GM12878 (cell line): ENCODE measurements around the gene PCDHGB2. TPM values are rescaled to one million over a fixed set of nuclear protein-coding genes. Genes with fewer than 3 reads are reported as not detected.

Experiments
- ATAC-seq: fragments of 200-7000 bp; cut with Tn5 transposase; 3 replicates; pipeline ENCODE4 v1.9.1; 2020; ENCODE audit warnings: mild to moderate bottlenecking, moderate library complexity
- BruUV-seq: library from RNA; stranded (reverse); fragments of 400-500 nt; replicated peaks from 2 replicates; lab custom pipeline; 2021; lab: Mats Ljungman, UMichigan
- CTCF ChIA-PET: fragments of 300-600 bp; sonication (Branson Sonifier 250); formaldehyde crosslinking; extraction: SDS; loops from one replicate; lab custom pipeline; 2021; ENCODE audit warnings: inconsistent platforms; lab: Yijun Ruan, JAX
- POLR2A ChIA-PET: fragments of 350-600 bp; formaldehyde crosslinking; extraction: SDS; loops from one replicate; lab custom pipeline; 2021; ENCODE audit warnings: inconsistent platforms; lab: Charles Lee
- RAD21 ChIA-PET: fragments of 300-600 bp; sonication (Branson Sonifier 250); formaldehyde crosslinking; loops from one replicate; lab custom pipeline; 2023; ENCODE audit warnings: antibody characterized with exemption; ENCODE audit not compliant: unreplicated experiment; lab: Charles Lee
- SMC1A ChIA-PET: fragments of 300-600 bp; sonication (Branson Sonifier 250); formaldehyde crosslinking; loops from one replicate; lab custom pipeline; 2023; ENCODE audit not compliant: unreplicated experiment, uncharacterized antibody; lab: Charles Lee
- DNase-seq: peaks from one replicate; pipeline ENCODE4 v3.0.0-alpha.2; 2011; ENCODE audit warnings: low read depth, low spot score
- FAIRE-seq: peaks from 3 replicates; lab custom pipeline; 2011; peaks lifted over from hg19 to GRCh38; lab: Jason Lieb, UNC
- H2AFZ ChIP-seq: 2 replicates; pipeline ENCODE4 v1.6.0; 2011; ENCODE audit warnings: low read depth, low read length, control low read depth; ENCODE audit not compliant: control insufficient read depth
- H3K27ac ChIP-seq: 2 replicates; pipeline ENCODE4 v1.5.1; 2011; ENCODE audit warnings: control low read depth; ENCODE audit not compliant: control insufficient read depth, insufficient read depth
- H3K27me3 ChIP-seq, 2 experiments: replicated peaks in 1 of 2; 2 replicates each; pipeline versions ENCODE4 v1.6.0 to v1.6.1; 2011; ENCODE audit warnings: low read length in 1 of 2; ENCODE audit not compliant: control insufficient read depth in 2 of 2, insufficient read depth in 2 of 2
- H3K36me3 ChIP-seq, 2 experiments: 2 replicates each; pipeline ENCODE4 v1.5.1; 2011; ENCODE audit warnings: low read length in 1 of 2; ENCODE audit not compliant: control insufficient read depth in 2 of 2, insufficient read depth in 2 of 2
- H3K4me1 ChIP-seq: 2 replicates; pipeline ENCODE4 v1.6.1; 2011; ENCODE audit warnings: mild to moderate bottlenecking, low read length, moderate library complexity, mixed read lengths; ENCODE audit not compliant: control insufficient read depth, insufficient read depth
- H3K4me2 ChIP-seq: 2 replicates; pipeline ENCODE4 v1.6.0; 2011; ENCODE audit warnings: control low read depth; ENCODE audit not compliant: control insufficient read depth, insufficient read depth
- H3K4me3 ChIP-seq: fragments of 200-600 bp; sonication (generic); 2 replicates; pipeline ENCODE4 v1.5.1; 2016
- H3K79me2 ChIP-seq: 2 replicates; pipeline ENCODE4 v1.6.0; 2011; ENCODE audit warnings: low read length; ENCODE audit not compliant: control insufficient read depth, insufficient read depth
- H3K9ac ChIP-seq: 2 replicates; pipeline ENCODE4 v1.8.0; 2011; ENCODE audit warnings: low read length, control low read depth, mixed read lengths; ENCODE audit not compliant: control insufficient read depth, insufficient read depth
- H3K9me3 ChIP-seq: replicated peaks from 3 replicates; pipeline ENCODE4 v1.5.1; 2011; ENCODE audit warnings: mild to moderate bottlenecking, low read length; ENCODE audit not compliant: control insufficient read depth, insufficient read depth
- H4K20me1 ChIP-seq: 2 replicates; pipeline ENCODE4 v1.6.0; 2011; ENCODE audit not compliant: control insufficient read depth, insufficient read depth
- CEBPB ChIP-seq, 2 experiments: fragments of 150-350 bp in 1 of 2; IDR thresholded peaks; 2 replicates each; pipeline ENCODE4 v1.6.1; 2012 to 2014; ENCODE audit warnings: low read depth in 2 of 2, low read length in 2 of 2, borderline replicate concordance in 1 of 2, inconsistent platforms in 1 of 2
- CHD1 ChIP-seq: IDR thresholded peaks from 2 replicates; pipeline ENCODE4 v1.6.1; 2012; ENCODE audit warnings: low read depth, low read length, improper control_type of control experiment
- FOS ChIP-seq: IDR thresholded peaks from 3 replicates; pipeline ENCODE4 v1.6.1; 2011; ENCODE audit warnings: borderline replicate concordance; ENCODE audit not compliant: insufficient read length; ENCODE audit errors: extremely low read depth
- HDAC2 ChIP-seq: fragments of 200-600 bp; sonication (generic); IDR thresholded peaks from 2 replicates; pipeline ENCODE4 v1.6.1; 2017
- KAT2A ChIP-seq: conservative IDR thresholded peaks from 2 replicates; pipeline ENCODE4 v1.6.1; 2011; ENCODE audit warnings: low read depth, low read length; ENCODE audit not compliant: control insufficient read depth
- MEF2B ChIP-seq: fragments of 450-650 bp; IDR thresholded peaks from 2 replicates; pipeline ENCODE4 v1.6.1; 2018; ENCODE audit warnings: mild to moderate bottlenecking, moderate library complexity; ENCODE audit not compliant: partially characterized antibody, poor library complexity, severe bottlenecking
- MLLT1 ChIP-seq: fragments of 450-650 bp; IDR thresholded peaks from 2 replicates; pipeline ENCODE4 v1.6.1; 2016; ENCODE audit warnings: mild to moderate bottlenecking
- RAD21 ChIP-seq: IDR thresholded peaks from 2 replicates; pipeline ENCODE4 v1.6.1; 2011; ENCODE audit warnings: mild to moderate bottlenecking, low read depth, low read length, moderate library complexity; ENCODE audit not compliant: insufficient read depth
- SPI1 ChIP-seq: IDR thresholded peaks from 2 replicates; pipeline ENCODE4 v1.6.1; 2011; ENCODE audit warnings: low read depth, mild to moderate bottlenecking, low read length, moderate library complexity, borderline replicate concordance; ENCODE audit not compliant: insufficient read depth
- STAT1 ChIP-seq: fragments of 450-650 bp; conservative IDR thresholded peaks from 2 replicates; pipeline ENCODE4 v1.6.1; 2014; ENCODE audit warnings: antibody characterized with exemption, mild to moderate bottlenecking
- ZBTB33 ChIP-seq: fragments of 450-650 bp; IDR thresholded peaks from 2 replicates; pipeline ENCODE4 v1.6.1; 2017; ENCODE audit warnings: mild to moderate bottlenecking
- WGBS: methylation state at CpG from one replicate; pipeline ENCODE4 v1.1.6; 2016; ENCODE audit warnings: low lambda C conversion rate; ENCODE audit not compliant: insufficient replicate concordance, insufficient coverage; ENCODE audit errors: missing lambda C conversion rate; 5-methylcytosine and 5-hydroxymethylcytosine counted together
- in situ Hi-C: fragments of 300-500 bp; cut with MboI; formaldehyde crosslinking; loops from 9 replicates; pipeline ENCODE4 v1.14.3; 2018; ENCODE audit warnings: mixed read lengths
- intact Hi-C: fragments of 100-400 bp; cut with micrococcal nuclease; formaldehyde crosslinking; loops from one replicate; pipeline ENCODE4 v1.14.2; 2022; ENCODE audit not compliant: unreplicated experiment
- polyA plus RNA-seq, 11 experiments: library from polyadenylated mRNA; depleted of rRNA in 4 of 11; unstranded in 6 of 11; stranded (reverse) in 5 of 11; fragments of >200 nt; fragmentation: Nextera tagmentation in 4 of 11; fragmentation: Illumina TruSeq in 1 of 11; extraction: Ambion mirVana in 4 of 11; extraction: Trizol in 1 of 11; gene quantifications; 1 replicate in 1 of 11; 2 replicates in 10 of 11; pipeline versions ENCODE4 v1.2.1 to v1.2.3, GENCODE V29; 2011 to 2016; ENCODE audit warnings: inconsistent platforms in 2 of 11, missing spikeins in 2 of 11, low read depth in 1 of 11
- total RNA-seq, 4 experiments: library from RNA; depleted of rRNA in 3 of 4; stranded (reverse); fragments of >200 nt in 3 of 4; fragmentation: Illumina TruSeq in 1 of 4; extraction: Trizol in 1 of 4; gene quantifications; 2 replicates each; pipeline versions ENCODE4 v1.2.1 to v1.2.3, GENCODE V29; 2013 to 2021

The PCDHGB2 gene
- total and polyA plus RNA-seq, 10 of the 15 experiments (the other 5 are each of a cell fraction or from before 2014, with no cell fraction given): 0.06 to 0.38 (median 0.19) TPM; not detected in 2

- H3K27ac ChIP-seq: no peak overlapping the region
- ChIA-PET CTCF (interaction anchor here (1.6 to 2.8 kb wide), 2 partner anchors 9 to 20 kb away, joined by 6 to 8 read pairs; partner anchors contain the start of gene PCDHGB3), RAD21 (no interaction called here), SMC1A (no interaction called here), POLR2A (no interaction called here)
- WGBS: 86% methylated on average over 73 of the region's 77 CpGs
- H3K4me3 ChIP-seq: no peak overlapping the region
- H3K4me1 ChIP-seq: no peaks in the 10 kb centered on the region
- H2AFZ ChIP-seq: no peak overlapping the region
- H3K79me2 ChIP-seq: no peaks in the 10 kb centered on the region
- no TSS peak for BruUV-seq
- no peak for ATAC-seq
- intact Hi-C loops: no loop called here
- no peak for DNase-seq
- in situ Hi-C loops: no loop called here
- H3K9ac ChIP-seq: no peak overlapping the region
- no peak for FAIRE-seq
- H3K4me2 ChIP-seq: no peak overlapping the region
- TF ChIP-seq RAD21: no peak
- TF ChIP-seq MEF2B: no peak
- TF ChIP-seq HDAC2: no peak
- no peak for TF ChIP-seq CHD1
- no peak for TF ChIP-seq STAT1
- no peak for TF ChIP-seq ZBTB33
- TF ChIP-seq KAT2A: no peak
- TF ChIP-seq MLLT1: no peak
- no peak for TF ChIP-seq FOS
- TF ChIP-seq SPI1: no peak
- no peak for TF ChIP-seq CEBPB (IDR thresholded peaks at IDR 0.05; ENCODE audit: borderline replicate concordance in 1 of 2, low read depth in 2 of 2, low read length in 2 of 2)
- no peaks in the 10 kb centered on the region for H4K20me1 ChIP-seq
- H3K36me3 ChIP-seq: no peaks in the 10 kb centered on the region
- H3K9me3 ChIP-seq: peaks cover 5% of the 10 kb centered on the region; the same call in 2 of the 3 replicates
- H3K27me3 ChIP-seq: no peaks in the 10 kb centered on the region
These were observed 29.6 kb downstream of the PCDHGB2 start for GRCh38 chr5:141389153-141390042.
